Measurements from ENCODE around the gene TOM1.

DNA sequence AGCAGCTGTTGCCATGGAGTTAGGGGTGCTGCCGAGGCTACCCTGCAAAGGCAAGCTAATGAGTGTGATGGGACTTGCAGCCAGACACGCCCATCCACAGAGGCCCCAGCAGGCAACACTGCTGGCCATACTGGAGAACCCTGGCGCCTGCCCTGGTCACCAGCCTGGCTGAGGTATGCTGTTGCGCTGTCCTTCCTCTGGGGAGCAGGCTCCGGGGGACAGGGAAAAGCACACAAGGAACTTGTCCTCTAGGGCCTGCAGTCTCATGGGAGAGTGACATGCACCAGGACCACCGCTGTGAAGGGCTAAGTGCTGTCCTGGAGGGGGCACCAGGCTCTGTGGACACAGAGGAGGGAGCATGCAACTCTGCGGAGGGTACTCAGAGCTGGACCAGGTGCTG lies 35.8 kb downstream of the TOM1 start:
- TF ChIP-seq, protein P1, sequence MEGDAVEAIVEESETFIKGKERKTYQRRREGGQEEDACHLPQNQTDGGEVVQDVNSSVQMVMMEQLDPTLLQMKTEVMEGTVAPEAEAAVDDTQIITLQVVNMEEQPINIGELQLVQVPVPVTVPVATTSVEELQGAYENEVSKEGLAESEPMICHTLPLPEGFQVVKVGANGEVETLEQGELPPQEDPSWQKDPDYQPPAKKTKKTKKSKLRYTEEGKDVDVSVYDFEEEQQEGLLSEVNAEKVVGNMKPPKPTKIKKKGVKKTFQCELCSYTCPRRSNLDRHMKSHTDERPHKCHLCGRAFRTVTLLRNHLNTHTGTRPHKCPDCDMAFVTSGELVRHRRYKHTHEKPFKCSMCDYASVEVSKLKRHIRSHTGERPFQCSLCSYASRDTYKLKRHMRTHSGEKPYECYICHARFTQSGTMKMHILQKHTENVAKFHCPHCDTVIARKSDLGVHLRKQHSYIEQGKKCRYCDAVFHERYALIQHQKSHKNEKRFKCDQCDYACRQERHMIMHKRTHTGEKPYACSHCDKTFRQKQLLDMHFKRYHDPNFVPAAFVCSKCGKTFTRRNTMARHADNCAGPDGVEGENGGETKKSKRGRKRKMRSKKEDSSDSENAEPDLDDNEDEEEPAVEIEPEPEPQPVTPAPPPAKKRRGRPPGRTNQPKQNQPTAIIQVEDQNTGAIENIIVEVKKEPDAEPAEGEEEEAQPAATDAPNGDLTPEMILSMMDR (conservative IDR thresholded peaks at IDR 0.05; ENCODE audit: low read depth, low read length): no peak
- no peak for TF ChIP-seq EZH2 (IDR thresholded peaks at IDR 0.05; ENCODE audit: low read length, unreplicated experiment)
